HepG2 (cell line): ENCODE measurements around the gene RBMS2. TPM values are rescaled to one million over a fixed set of nuclear protein-coding genes. Genes with fewer than 3 reads are reported as not detected.

ENCODE experiments used
- ARID3A ChIP-seq: IDR thresholded peaks from 2 replicates; pipeline ENCODE4 v1.6.1; 2012; ENCODE audit warnings: low read depth, low read length, improper control_type of control experiment
- GTF2F1 ChIP-seq: fragments of 150-350 bp; IDR thresholded peaks from 2 replicates; pipeline ENCODE4 v1.6.1; 2014; ENCODE audit warnings: low read length
- HNRNPK ChIP-seq: fragments of 200-400 bp; formaldehyde crosslinking; IDR thresholded peaks from 2 replicates; pipeline ENCODE4 v1.6.1; 2018; ENCODE audit warnings: low read length, low read depth, moderate library complexity, mild to moderate bottlenecking; ENCODE audit not compliant: poor library complexity, severe bottlenecking
- HOMEZ ChIP-seq: IDR thresholded peaks from 2 replicates; pipeline ENCODE4 v1.6.1; 2016; ENCODE audit warnings: low read depth
- MATR3 ChIP-seq: sonication (generic); formaldehyde crosslinking; IDR thresholded peaks from 2 replicates; pipeline ENCODE4 v1.4.0; 2020; ENCODE audit warnings: missing genetic modification reagents
- NCOA2 ChIP-seq: sonication (generic); formaldehyde crosslinking; IDR thresholded peaks from 2 replicates; pipeline ENCODE4 v1.8.0; 2022; ENCODE audit warnings: inconsistent platforms
- RAD21 ChIP-seq: fragments of 450-650 bp; formaldehyde crosslinking; IDR thresholded peaks from 2 replicates; pipeline ENCODE4 v1.5.0; 2020; ENCODE audit warnings: mild to moderate bottlenecking
- SNAPC4 ChIP-seq: sonication (generic); formaldehyde crosslinking; IDR thresholded peaks from 2 replicates; pipeline ENCODE4 v1.4.0; 2020; ENCODE audit warnings: mild to moderate bottlenecking, missing genetic modification reagents
- SP140L ChIP-seq: sonication (generic); formaldehyde crosslinking; IDR thresholded peaks from 2 replicates; pipeline ENCODE4 v1.4.0; 2020; ENCODE audit warnings: missing genetic modification reagents, borderline replicate concordance
- ZMYM3 ChIP-seq: sonication (generic); formaldehyde crosslinking; IDR thresholded peaks from 2 replicates; pipeline ENCODE4 v1.5.1; 2020; ENCODE audit warnings: mild to moderate bottlenecking, missing genetic modification reagents
- ZNF121 ChIP-seq: sonication (generic); formaldehyde crosslinking; IDR thresholded peaks from 2 replicates; pipeline ENCODE4 v1.5.0; 2020; ENCODE audit warnings: mild to moderate bottlenecking, missing genetic modification reagents
- ZNF274 ChIP-seq: sonication (generic); formaldehyde crosslinking; IDR thresholded peaks from 2 replicates; pipeline ENCODE4 v1.5.1; 2020; ENCODE audit warnings: mild to moderate bottlenecking, missing genetic modification reagents
- ZSCAN12 ChIP-seq: sonication (generic); formaldehyde crosslinking; IDR thresholded peaks from 2 replicates; pipeline ENCODE4 v1.9.0; 2021; ENCODE audit warnings: mild to moderate bottlenecking, missing genetic modification reagents
- polyA plus RNA-seq, 8 experiments: library from polyadenylated mRNA; depleted of rRNA in 3 of 8; stranded (reverse) in 7 of 8; unstranded in 1 of 8; fragments of >200 nt; fragmentation: Illumina TruSeq in 4 of 8; extraction: Trizol in 4 of 8; gene quantifications; 2 replicates each; pipeline versions ENCODE4 v1.2.1 to v1.2.3, GENCODE V29; 2011 to 2016; ENCODE audit warnings: low read depth in 4 of 8, missing spikeins in 1 of 8, mixed read lengths in 1 of 8; ENCODE audit not compliant: insufficient read depth in 1 of 8
- total RNA-seq, 5 experiments: library from RNA; depleted of rRNA; stranded (reverse); fragments of >200 nt; fragmentation: Illumina TruSeq; extraction: Trizol; gene quantifications; 2 replicates each; pipeline ENCODE4 v1.2.3, GENCODE V29; 2016; ENCODE audit warnings: low read depth in 1 of 5
- TF ChIP-seq, protein P1 (sequence below): IDR thresholded peaks from 2 replicates; pipeline ENCODE4 v1.4.0; 2020; ENCODE audit warnings: mild to moderate bottlenecking, missing genetic modification reagents
- TF ChIP-seq, protein P2 (sequence below): sonication (generic); formaldehyde crosslinking; conservative IDR thresholded peaks from 2 replicates; pipeline ENCODE4 v1.5.0; 2020; ENCODE audit warnings: missing genetic modification reagents

RBMS2 gene
- total and polyA plus RNA-seq, 2 of the 13 experiments (the other 11 are each of a cell fraction or from before 2014, with no cell fraction given), result 0.53 to 7.4 TPM

GRCh38 chr12:56636675-56637540 lies 115.3 kb downstream of the RBMS2 start (continued):
- TF ChIP-seq ZSCAN12 (CRISPR knock-in tag), result no peak
- peak; percentile 37; the same call in 1 of the 2 replicates for TF ChIP-seq ARID3A
- peak; percentile 46; the same call in 1 of the 2 replicates for TF ChIP-seq GTF2F1
- no peak for TF ChIP-seq SP140L
- no peak for TF ChIP-seq ZNF121 (CRISPR knock-in tag)
- TF ChIP-seq MATR3, result no peak
- TF ChIP-seq HNRNPK, result peak; percentile 1
- TF ChIP-seq ZMYM3, result no peak; the same call in 1 of the 2 replicates
- TF ChIP-seq NCOA2, result no peak
- peak; percentile 83 for TF ChIP-seq HOMEZ (CRISPR knock-in tag)
- TF ChIP-seq, protein P1, sequence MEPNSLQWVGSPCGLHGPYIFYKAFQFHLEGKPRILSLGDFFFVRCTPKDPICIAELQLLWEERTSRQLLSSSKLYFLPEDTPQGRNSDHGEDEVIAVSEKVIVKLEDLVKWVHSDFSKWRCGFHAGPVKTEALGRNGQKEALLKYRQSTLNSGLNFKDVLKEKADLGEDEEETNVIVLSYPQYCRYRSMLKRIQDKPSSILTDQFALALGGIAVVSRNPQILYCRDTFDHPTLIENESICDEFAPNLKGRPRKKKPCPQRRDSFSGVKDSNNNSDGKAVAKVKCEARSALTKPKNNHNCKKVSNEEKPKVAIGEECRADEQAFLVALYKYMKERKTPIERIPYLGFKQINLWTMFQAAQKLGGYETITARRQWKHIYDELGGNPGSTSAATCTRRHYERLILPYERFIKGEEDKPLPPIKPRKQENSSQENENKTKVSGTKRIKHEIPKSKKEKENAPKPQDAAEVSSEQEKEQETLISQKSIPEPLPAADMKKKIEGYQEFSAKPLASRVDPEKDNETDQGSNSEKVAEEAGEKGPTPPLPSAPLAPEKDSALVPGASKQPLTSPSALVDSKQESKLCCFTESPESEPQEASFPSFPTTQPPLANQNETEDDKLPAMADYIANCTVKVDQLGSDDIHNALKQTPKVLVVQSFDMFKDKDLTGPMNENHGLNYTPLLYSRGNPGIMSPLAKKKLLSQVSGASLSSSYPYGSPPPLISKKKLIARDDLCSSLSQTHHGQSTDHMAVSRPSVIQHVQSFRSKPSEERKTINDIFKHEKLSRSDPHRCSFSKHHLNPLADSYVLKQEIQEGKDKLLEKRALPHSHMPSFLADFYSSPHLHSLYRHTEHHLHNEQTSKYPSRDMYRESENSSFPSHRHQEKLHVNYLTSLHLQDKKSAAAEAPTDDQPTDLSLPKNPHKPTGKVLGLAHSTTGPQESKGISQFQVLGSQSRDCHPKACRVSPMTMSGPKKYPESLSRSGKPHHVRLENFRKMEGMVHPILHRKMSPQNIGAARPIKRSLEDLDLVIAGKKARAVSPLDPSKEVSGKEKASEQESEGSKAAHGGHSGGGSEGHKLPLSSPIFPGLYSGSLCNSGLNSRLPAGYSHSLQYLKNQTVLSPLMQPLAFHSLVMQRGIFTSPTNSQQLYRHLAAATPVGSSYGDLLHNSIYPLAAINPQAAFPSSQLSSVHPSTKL (CRISPR knock-in tag), result peak; percentile 52
- TF ChIP-seq SNAPC4 (CRISPR knock-in tag), result no peak
- no peak for TF ChIP-seq ZNF274 (CRISPR knock-in tag)
- TF ChIP-seq, protein P2, sequence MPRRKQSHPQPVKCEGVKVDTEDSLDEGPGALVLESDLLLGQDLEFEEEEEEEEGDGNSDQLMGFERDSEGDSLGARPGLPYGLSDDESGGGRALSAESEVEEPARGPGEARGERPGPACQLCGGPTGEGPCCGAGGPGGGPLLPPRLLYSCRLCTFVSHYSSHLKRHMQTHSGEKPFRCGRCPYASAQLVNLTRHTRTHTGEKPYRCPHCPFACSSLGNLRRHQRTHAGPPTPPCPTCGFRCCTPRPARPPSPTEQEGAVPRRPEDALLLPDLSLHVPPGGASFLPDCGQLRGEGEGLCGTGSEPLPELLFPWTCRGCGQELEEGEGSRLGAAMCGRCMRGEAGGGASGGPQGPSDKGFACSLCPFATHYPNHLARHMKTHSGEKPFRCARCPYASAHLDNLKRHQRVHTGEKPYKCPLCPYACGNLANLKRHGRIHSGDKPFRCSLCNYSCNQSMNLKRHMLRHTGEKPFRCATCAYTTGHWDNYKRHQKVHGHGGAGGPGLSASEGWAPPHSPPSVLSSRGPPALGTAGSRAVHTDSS (CRISPR knock-in tag), result no peak
- peak; percentile 64 for TF ChIP-seq RAD21 (CRISPR knock-in tag)
